ENCODE data around the gene ATXN1. TPM values are rescaled to one million over a fixed set of nuclear protein-coding genes. Genes with fewer than 3 reads are reported as not detected.
A peak's percentile ranks its signal among the peaks of the same experiment; 100 is the strongest.

Gene ATXN1
- total RNA-seq, 1 donor from 2014 or later, result 64.5 TPM

GRCh38 chr6:16570946-16571345, 190.3 kb downstream of the ATXN1 start:
- H3K27ac Mint-ChIP-seq (ENCODE audit: unreplicated experiment), result no peak overlapping the region
- H3K9me3 Mint-ChIP-seq (ENCODE audit: low read depth), result no peaks in the 10 kb centered on the region
- H3K36me3 Mint-ChIP-seq (ENCODE audit: low read depth), result peaks cover 3% of the 10 kb centered on the region
- DNase-seq (ENCODE audit: low spot score), result no peak
- H3K27me3 Mint-ChIP-seq (ENCODE audit: low read depth), result no peaks in the 10 kb centered on the region
- peaks cover 12% of the 10 kb centered on the region for H3K4me1 Mint-ChIP-seq (ENCODE audit: low read depth)
- no peak for TF ChIP-seq CTCF (IDR thresholded peaks at IDR 0.05)
- H3K4me3 Mint-ChIP-seq (ENCODE audit: unreplicated experiment), result no peak overlapping the region

- H3K27me3 Mint-ChIP-seq (ENCODE audit: low read depth), result no peaks in the 10 kb centered on the region
- no peak overlapping the region for H3K4me3 Mint-ChIP-seq (ENCODE audit: unreplicated experiment)
- peaks cover 12% of the 10 kb centered on the region for H3K4me1 Mint-ChIP-seq (ENCODE audit: low read depth)
- H3K27ac Mint-ChIP-seq (ENCODE audit: unreplicated experiment), result no peak overlapping the region
- DNase-seq (ENCODE audit: low spot score), result no peak
- H3K9me3 Mint-ChIP-seq (ENCODE audit: low read depth), result no peaks in the 10 kb centered on the region
- TF ChIP-seq CTCF (IDR thresholded peaks at IDR 0.05), result no peak
- peaks cover 3% of the 10 kb centered on the region for H3K36me3 Mint-ChIP-seq (ENCODE audit: low read depth)
These were observed 191.1 kb downstream of the ATXN1 start for GRCh38 chr6:16570221-16570553.

- no peak for DNase-seq (ENCODE audit: low spot score)
- H3K36me3 Mint-ChIP-seq (ENCODE audit: low read depth), result peaks cover 3% of the 10 kb centered on the region
- H3K27ac Mint-ChIP-seq (ENCODE audit: unreplicated experiment), result peak overlapping the region; percentile 41
- H3K4me1 Mint-ChIP-seq (ENCODE audit: low read depth), result peaks cover 12% of the 10 kb centered on the region
- no peak overlapping the region for H3K4me3 Mint-ChIP-seq (ENCODE audit: unreplicated experiment)
- TF ChIP-seq CTCF (IDR thresholded peaks at IDR 0.05), result no peak
- no peaks in the 10 kb centered on the region for H3K9me3 Mint-ChIP-seq (ENCODE audit: low read depth)
- no peaks in the 10 kb centered on the region for H3K27me3 Mint-ChIP-seq (ENCODE audit: low read depth)
These were observed 193.1 kb downstream of the ATXN1 start for GRCh38 chr6:16568128-16568527.

GRCh38 chr6:16567071-16567470, 194.2 kb downstream of the ATXN1 start:
- Mint-ChIP-seq H3K36me3 (ENCODE audit: low read depth) (peaks cover 3% of the 10 kb centered on the region), H3K4me1 (ENCODE audit: low read depth) (peaks cover 12% of the 10 kb centered on the region), H3K27me3 (ENCODE audit: low read depth) (no peaks in the 10 kb centered on the region), H3K27ac (ENCODE audit: unreplicated experiment) (no peak overlapping the region), H3K4me3 (ENCODE audit: unreplicated experiment) (no peak overlapping the region), H3K9me3 (ENCODE audit: low read depth) (no peaks in the 10 kb centered on the region)
- no peak for DNase-seq (ENCODE audit: low spot score)
- no peak for TF ChIP-seq CTCF (IDR thresholded peaks at IDR 0.05)

- Mint-ChIP-seq H3K36me3 (ENCODE audit: low read depth) (no peaks in the 10 kb centered on the region), H3K27ac (ENCODE audit: unreplicated experiment) (no peak overlapping the region), H3K4me1 (ENCODE audit: low read depth) (peaks cover 17% of the 10 kb centered on the region), H3K9me3 (ENCODE audit: low read depth) (no peaks in the 10 kb centered on the region), H3K27me3 (ENCODE audit: low read depth) (no peaks in the 10 kb centered on the region), H3K4me3 (ENCODE audit: unreplicated experiment) (peak overlapping the region; percentile 3)
- no peak for DNase-seq (ENCODE audit: low spot score)
- TF ChIP-seq CTCF (IDR thresholded peaks at IDR 0.05), result no peak
These were observed 196.8 kb downstream of the ATXN1 start for GRCh38 chr6:16564436-16564835.

Data from chondrocyte (in vitro differentiated cells).